ENCODE data around the gene GRAMD2A.

DNA sequence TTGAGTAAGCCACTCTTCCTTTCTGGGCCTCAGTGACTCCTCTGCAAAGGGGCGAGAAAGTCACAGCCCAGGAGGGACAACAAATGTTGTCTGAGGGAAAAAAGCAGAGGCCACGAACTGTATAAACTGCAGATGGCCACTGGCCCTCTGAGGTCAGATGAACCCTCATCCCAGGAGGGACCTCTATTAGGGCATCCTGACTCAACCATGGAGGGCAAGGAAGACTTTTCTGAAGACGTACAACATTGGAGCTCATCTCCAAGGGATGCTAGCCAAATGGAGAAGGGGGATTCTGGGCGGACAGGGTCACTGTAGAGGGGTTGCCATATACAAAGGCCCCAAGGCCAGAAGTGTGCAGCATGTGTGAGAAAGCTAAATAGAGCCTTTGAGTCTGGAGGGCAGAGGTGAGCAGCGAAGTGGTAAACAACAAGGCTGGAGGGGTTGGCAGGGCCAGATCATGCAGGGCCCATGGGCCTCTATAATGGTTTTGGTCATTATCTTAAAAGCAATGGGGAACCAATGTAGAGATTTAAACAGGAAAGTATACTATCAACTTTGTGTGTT lies 16.7 kb downstream of the GRAMD2A start:
- no peak for TF ChIP-seq PBX3 (CRISPR knock-in tag; IDR thresholded peaks at IDR 0.05)
- no peak for TF ChIP-seq ZNF670 (tag by site-specific recombination; IDR thresholded peaks at IDR 0.05; ENCODE audit: low read depth)
- TF ChIP-seq CTCF (tag by site-specific recombination; IDR thresholded peaks at IDR 0.05), result no peak
- no peak for TF ChIP-seq ZNF596 (tag by site-specific recombination; IDR thresholded peaks at IDR 0.05)
- no peak for TF ChIP-seq TRIM28 (IDR thresholded peaks at IDR 0.05; ENCODE audit: borderline replicate concordance, low read length)
- no peak for TF ChIP-seq ZBTB7A (tag by site-specific recombination; IDR thresholded peaks at IDR 0.05; ENCODE audit: low read depth)
- TF ChIP-seq ZSCAN23 (tag by site-specific recombination; IDR thresholded peaks at IDR 0.05), result no peak

Measured in HEK293 (cell line).